Stimulated activated CD4-positive, alpha-beta T cell treated with anti-CD3 and anti-CD28 coated beads, Interleukin-1b, Interleukin-23, amount 100 ng/mL, for 24 hours (primary cell): ENCODE data around the gene MARS1.
A peak's percentile ranks its signal among the peaks of the same experiment; 100 is the strongest.
"Not testable (repeated sequence)": the region's sequence is repeated elsewhere in the genome, so short reads cannot be mapped to it uniquely, and the experiment has no call there.

Source experiments
- DNase-seq, 4 experiments: peaks; one replicate each; pipeline ENCODE4 v3.0.0-alpha.2; 2020; ENCODE audit warnings: low read depth in 4 of 4, low spot score in 1 of 4

MARS1 gene

DNA sequence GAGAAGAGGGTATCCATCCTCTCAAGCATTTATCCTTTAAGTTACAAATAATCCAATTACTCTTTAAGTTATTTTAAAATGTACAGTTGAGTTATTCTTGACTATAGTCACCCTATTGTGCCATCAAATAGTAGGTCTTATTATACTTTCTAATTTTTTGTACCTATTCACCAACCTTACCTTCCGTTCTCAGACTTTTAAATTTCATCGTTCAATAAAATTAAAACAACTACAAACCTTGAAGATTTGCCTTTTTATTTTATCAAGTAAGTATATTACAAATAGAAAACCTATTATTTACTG, 60.1 kb downstream of the MARS1 start:
- DNase-seq = no peak

DNA sequence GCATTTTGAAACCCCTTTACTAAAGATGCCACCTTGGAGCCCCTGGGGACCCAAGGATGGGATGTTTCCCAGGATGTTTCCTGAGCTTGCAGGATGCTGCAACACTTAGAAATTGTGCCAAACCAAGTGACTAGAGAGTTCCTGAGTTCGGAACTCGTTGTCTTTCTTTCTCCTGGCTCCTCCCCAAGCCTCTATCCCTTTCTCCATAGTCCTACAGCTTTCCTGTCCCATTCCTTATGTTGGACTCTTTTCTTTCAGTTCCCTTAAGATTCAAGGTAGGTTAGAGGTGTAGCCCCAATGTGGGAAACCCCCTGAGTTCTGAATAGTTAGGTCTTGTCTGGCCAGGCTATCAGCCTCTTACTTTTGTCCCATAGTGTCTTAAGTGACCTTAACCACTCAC, 60.6 kb downstream of the MARS1 start:
- no peak for DNase-seq

GRCh38 chr12:57549203-57549908, 61.5 kb downstream of the MARS1 start:
- DNase-seq = no peak

DNA sequence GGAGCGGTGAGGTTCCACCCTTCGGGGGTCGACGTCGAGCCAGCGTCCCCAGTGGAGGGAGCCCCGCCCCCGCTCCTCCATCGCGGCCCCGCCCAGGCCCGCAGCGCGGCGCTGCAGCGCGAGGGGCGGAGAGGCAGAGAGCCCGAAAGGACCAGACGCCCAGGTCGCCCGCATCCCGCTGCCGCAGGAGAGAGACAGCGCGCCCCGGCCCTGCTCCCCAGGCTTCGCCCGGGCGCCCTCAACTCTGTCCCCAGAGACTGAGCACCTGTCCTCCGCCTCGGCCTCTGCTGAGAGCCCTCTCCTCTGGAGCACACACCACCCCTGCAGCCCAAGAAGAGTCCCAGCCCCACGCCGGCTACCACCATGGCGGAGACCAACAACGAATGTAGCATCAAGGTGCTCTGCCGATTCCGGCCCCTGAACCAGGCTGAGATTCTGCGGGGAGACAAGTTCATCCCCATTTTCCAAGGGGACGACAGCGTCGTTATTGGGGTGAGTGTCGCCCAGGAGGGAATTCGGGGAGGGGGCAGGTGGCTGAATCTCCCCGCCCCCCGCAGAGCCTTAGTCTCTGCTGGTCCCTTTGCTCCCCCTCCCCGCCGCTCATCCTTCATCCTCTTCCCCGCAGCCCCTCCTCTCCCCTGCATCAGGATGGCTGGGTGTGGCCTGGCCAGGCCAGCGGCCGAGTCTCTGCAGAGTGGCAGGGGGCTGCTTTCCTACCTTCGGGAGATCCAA, 62.2 kb downstream of the MARS1 start, which contains the start of gene KIF5A:
KIF5A (plus strand) TSS at position 136 of the 732 bp plus-strand sequence; CDS start at position 364, 228 bp downstream.
- DNase-seq = peak in 3 of 4 experiments; percentile 23 to 42 (median 26)

- no peak for DNase-seq
Measured at GRCh38 chr12:57550641-57551549, 63.0 kb downstream of the MARS1 start.

DNA sequence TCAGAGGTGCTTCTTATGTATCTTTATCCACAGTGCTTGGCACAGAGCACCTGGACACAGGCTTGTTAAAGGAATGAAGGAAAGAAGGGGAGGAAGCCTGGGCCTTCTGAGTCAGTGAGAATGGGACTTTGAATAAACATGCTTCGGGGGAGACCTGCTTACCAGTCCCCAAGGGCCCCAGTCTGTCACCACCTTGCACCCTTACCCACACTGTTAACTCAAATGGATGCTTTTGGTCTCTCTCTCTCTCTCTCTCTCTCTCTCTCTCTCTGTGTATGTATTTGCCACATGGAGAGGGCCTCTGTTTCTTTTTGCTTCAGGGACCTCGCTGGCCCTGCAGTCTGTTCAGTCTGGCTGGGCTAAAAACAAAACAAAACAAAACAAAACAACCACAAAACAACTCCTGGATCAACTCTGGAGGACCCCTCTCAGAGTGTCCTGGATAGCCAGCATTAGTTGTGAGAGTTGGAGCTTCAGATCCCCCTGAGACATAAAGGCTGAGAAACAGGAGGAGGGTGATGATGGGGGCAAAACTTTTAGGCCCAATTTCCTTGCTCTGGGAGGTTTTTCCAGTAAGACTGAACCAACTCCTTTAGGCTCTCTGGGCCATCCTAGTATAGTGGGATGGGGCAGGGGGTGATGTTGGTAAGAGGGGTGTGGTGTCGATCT, 63.9 kb downstream of the MARS1 start:
- DNase-seq = no peak

GRCh38 chr12:57552306-57552651, 64.4 kb downstream of the MARS1 start:
- no peak for DNase-seq

- no peak for DNase-seq
Measured at GRCh38 chr12:57552835-57553313, 65.0 kb downstream of the MARS1 start.

DNA sequence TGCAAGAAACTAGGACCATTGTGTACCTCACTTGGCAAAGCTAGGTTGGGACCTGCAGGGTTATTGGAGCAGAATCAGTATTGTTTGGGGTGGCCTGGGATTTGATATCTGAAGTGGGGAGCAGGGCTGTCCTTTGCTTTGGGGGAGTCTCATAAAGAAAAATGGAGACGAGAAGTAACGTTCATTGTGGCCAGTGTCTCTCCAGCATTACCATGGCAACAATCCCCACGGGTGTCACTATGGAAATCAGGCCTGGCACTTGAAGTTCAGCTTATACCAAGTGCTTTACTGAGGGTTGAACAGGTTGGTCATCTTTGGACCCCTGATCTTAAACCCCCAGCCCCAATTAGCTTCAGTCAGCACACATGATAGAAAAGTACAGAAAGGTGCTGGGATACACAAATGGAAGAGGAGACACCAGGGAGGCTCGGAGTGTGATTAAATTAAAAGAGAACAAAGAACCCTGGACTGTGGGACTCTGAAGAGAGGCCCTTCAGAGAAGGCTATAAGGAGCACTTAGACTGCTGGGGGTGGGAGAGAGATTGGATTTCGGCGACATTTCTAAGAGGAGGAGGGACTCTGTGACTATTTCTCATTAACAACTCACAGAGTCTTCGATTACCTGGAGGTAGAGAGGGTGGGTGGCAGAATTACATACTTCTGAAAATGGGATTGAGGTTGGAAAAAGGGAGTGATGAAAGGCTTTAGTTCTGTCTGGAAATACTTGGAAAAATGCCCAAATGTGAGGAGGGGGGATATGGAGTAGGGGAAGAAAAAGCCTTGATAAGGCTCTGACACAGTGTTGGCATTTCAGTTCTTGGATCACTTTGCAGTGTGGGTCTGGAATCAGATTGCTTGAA, 65.7 kb downstream of the MARS1 start:
- DNase-seq = no peak

DNA sequence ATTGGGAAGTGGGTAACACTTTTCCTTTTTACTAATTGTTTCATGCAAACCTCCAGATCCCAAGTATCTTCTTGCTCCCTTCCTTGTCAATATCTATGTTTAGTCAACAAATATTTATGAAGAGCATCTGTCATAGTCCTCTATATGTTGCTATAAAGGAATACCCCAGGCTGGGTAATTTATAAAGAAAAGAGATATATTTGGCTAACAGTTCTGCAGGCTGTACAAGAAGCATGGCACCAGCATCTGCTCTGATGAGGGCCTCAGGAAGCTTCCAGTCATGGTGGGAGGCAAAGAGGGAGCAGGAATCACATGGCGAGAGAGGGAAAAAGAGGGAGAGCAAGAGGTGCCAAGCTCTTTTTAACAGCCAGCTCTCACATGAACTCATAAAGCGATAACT, 66.6 kb downstream of the MARS1 start:
- DNase-seq = no peak

GRCh38 chr12:57554897-57555296, 67.0 kb downstream of the MARS1 start:
- no peak for DNase-seq

- DNase-seq = no peak
Measured at GRCh38 chr12:57558864-57559263, 71.0 kb downstream of the MARS1 start.

DNA sequence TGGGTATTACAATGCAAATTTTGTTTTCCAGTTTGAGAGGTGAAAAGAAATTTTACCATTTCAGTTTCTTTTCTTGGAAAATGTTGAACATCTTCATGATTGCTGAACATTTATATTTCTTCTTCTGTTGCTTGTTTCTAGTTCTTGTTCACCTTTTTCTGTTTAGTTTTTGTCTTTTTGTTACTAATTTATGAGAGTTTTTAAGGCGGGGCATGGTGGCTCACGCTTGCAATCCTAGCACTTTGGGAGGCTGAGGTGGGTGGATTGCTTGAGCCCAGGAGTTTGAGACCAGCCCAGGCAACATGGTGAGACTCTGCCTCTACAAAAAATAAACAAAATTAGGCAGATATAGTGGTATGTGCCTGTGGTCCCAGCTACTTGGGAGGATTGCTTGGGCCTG, 72.6 kb downstream of the MARS1 start:
- no peak for DNase-seq

DNA sequence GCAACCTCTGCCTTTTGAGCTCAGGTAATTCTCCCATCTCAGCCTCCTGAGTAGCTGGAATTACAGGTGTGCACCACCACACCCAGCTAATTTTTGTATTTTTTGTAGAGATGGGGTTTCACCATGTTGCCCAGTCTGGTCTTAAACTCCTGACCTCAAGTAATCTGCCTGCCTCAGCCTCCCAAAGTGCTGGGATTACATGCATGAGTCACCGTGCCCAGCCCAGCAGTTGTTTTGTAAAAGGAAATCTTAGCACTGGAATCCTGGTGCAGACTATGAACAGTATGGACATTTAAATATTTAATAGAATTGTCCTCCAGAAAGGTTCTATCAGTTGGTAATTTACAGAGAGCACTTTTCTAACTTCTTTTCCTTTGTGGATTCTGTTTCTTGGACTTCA, 73.2 kb downstream of the MARS1 start:
- not testable (repeated sequence) for DNase-seq

DNA sequence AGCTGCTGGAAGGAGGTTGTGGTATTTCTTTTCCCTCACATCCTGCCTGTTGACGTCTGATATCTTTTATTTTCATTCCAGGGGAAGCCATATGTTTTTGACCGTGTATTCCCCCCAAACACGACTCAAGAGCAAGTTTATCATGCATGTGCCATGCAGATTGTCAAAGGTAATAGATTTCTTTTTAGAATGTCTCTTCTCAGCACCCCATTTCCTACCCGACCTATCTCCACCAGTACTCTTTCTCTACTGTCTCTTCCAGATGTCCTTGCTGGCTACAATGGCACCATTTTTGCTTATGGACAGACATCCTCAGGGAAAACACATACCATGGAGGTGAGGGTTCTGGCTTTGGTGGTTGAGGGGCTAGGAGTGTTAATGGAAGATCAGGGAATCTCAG, 75.5 kb downstream of the MARS1 start:
- DNase-seq = no peak

DNA sequence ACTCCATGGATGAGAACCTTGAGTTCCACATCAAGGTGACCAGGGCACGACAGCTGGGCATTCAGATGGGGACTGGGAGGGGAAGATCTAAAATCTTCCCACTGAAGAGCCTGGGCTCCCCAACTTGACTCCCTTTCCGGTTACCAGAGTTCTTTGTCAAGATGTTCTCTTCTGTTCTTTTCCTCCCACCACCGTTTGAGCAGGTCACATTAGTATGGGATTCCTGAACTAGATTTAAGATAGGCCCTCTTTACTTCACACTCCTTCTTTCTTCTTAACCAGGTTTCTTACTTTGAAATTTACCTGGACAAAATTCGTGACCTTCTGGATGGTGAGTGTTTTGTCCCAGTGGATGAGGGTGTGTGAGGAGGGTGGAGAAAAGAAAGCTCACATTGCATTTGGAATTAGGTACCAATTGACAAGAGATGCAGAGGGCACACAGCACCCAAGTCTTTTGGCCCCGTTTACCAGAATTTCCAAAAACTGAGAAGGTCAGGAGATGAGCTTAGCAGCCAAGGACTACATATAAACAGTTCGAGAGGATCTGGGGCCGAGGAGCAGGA, 76.4 kb downstream of the MARS1 start:
- no peak for DNase-seq
